Measurements from ENCODE around the gene CAMLG.
"Not testable (repeated sequence)": the region's sequence is repeated elsewhere in the genome, so short reads cannot be mapped to it uniquely, and the experiment has no call there.

The CAMLG gene

DNA sequence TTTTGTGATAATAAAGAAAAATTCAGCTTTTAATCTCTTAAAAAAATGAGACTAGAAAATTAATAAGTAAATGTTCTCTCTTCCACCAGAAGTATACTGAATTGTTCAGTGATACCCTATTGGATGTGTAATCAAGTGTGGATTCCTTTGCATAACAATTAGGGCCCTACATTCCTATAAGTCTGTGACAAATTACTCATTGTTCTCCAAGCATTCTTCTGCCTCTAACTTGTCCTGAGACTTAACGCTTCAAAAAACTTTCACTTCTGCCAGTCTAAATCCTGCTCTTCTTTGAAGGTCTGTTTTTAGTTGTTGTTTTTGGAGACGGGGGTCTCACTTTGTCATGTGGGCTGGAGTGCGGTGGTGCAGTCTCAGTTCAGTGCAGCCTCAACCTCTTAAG is 11.1 kb downstream of the CAMLG start:
- Mint-ChIP-seq H3K27ac (peak overlapping the region; percentile 83), H3K4me1 (peaks cover 7 to 8% of the 10 kb centered on the region in 2 donors), H3K4me3 (no peak overlapping the region), H3K9me3 (no peaks in the 10 kb centered on the region), H3K27me3 (no peaks in the 10 kb centered on the region), H3K36me3 (peaks cover 5 to 11% of the 10 kb centered on the region in 2 donors)
- ATAC-seq (replicated peaks) = peak; percentile 14 to 19
- DNase-seq = no peak

DNA sequence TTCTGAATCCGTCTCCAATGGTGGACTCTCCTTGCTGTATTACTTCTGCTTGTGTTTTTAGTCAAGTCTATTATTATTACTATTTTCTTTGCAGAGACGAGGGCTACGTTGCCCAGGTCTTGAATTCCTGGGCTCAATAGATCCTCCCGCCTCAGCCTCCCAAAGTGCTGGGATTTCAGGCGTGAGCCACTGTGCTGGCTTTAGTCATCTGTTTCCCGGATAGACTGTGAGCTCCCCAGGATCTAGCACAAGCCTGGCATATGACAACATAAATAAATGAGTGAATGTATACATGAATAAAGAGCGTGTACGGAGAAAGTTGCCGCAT is 19.8 kb downstream of the CAMLG start:
- no peak for DNase-seq
- Mint-ChIP-seq H3K27ac (peak overlapping the region; percentile 100), H3K4me3 (peak overlapping the region; percentile 100), H3K4me1 (peaks cover 21 to 40% of the 10 kb centered on the region in 2 donors), H3K27me3 (no peaks in the 10 kb centered on the region), H3K36me3 (peaks cover 9 to 11% of the 10 kb centered on the region in 2 donors), H3K9me3 (no peaks in the 10 kb centered on the region)
- no peak for ATAC-seq (replicated peaks)

DNA sequence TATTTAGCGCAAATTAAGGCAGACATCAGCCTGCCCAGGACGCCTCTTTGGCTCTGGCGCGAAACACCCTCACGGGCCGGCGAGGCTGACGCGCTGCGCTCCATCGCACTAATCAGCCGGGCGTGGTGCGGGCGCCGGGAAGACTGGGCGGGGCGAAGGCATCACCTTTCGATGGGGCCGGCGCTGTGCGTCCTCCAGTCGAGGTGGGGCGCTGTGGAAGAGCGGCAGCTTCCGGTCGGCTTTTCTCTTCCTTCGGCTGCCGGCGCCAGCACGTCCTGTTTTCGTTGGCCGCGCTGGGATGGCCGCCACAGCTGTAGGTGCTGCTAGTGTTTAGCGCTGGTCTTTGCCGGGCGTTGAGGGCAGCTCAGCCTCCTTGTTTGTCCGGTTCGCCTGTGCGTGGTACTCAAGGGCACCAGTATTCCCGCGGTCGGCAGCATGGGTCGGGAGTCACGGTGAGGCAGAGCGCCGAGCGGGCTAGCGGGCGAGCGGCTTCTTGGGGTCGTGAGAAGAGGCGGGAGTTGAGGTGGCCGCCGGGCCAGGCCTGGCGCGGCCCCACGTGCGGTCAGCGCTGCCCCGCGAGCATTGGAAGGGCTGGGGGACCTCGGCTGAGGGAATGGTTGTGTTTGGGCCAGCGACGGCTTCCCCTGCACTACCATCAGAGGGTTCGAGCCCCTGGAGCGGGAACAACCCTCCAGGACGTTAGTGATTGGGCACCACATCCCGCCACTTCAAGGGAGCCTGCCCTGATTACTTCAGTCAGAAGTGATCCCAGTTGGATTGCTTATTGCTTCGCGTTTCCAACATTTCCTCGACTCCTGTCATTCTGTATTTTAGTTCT is 20.4 kb downstream of the CAMLG start, which contains the start of gene DDX46:
TSS of gene DDX46 (plus strand) at position 276 of the 838 bp plus-strand sequence. CDS start at position 436, 160 bp downstream.
- peaks cover 9 to 12% of the 10 kb centered on the region in 2 donors for H3K36me3 Mint-ChIP-seq
- DNase-seq (peak; percentile 91), ATAC-seq (replicated peaks) (peak; percentile 96 to 98)
- H3K4me3 Mint-ChIP-seq = peak within 1 kb of the TSS; percentile 100
- peaks cover 23 to 40% of the 10 kb centered on the region in 2 donors for H3K4me1 Mint-ChIP-seq
- H3K27me3 Mint-ChIP-seq = no peaks in the 10 kb centered on the region
- peak within 1 kb of the TSS; percentile 100 for H3K27ac Mint-ChIP-seq
- no peaks in the 10 kb centered on the region for H3K9me3 Mint-ChIP-seq

DNA sequence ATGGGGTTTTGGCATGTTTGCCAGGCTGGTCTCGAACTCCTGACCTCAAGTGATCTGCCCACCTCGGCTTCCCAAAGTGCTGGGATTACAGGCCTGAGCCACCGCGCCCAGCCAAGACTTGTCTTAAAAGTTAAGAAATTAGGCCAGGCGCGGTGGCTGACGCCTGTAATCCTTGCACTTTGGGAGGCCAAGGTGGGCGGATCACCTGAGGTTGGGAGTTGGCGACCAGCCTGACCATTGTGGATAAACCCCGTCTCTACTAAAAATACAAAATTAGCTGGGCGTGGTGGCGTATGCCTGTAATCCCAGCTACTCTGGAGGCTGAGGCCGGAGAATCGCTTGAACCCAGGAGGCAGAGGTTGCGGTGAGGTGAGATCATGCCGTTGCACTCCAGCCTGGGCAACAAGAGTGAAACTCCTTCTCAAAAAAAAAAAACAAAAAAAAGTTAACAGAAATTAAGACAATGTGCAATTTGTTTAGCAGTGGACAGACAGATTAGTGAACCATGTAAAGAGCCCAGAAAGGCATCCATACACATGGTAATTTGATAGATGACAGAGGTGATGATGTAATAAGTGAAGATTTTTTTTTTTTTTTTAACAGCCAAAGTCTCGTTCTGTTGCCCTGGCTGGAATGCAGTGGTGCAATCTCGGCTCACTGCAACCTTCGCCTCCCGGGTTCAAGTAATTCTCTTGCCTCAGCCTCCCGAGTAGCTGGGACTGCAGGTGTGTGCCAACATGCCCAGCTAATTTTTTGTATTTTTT is 29.4 kb downstream of the CAMLG start:
- not testable (repeated sequence) for DNase-seq; H3K27me3 Mint-ChIP-seq; H3K9me3 Mint-ChIP-seq; H3K27ac Mint-ChIP-seq; ATAC-seq (replicated peaks); H3K4me3 Mint-ChIP-seq; H3K4me1 Mint-ChIP-seq
- H3K36me3 Mint-ChIP-seq = peaks cover 18 to 24% of the 10 kb centered on the region in 2 donors

DNA sequence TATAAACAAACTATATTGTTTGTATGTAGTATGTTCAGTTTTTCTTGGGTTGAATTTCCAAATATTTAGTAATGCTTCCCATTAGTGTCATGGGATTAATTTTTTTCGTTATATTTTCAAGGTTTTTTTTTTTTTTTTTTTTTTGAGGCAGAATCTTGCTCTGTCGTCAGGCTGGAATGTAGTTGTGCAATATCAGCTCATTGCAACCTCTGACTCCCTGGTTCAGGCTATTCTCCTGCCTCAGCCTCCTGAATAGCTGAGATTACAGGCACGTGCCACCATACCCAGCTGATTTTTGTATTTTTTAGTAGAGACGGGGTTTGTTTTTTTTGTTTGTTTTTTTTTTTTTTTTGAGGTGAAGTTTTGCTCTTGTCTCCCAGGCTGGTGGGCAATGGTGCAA is 30.9 kb downstream of the CAMLG start:
- H3K9me3 Mint-ChIP-seq = no peaks in the 10 kb centered on the region
- peaks cover 0 to 6% of the 10 kb centered on the region in 2 donors for H3K4me1 Mint-ChIP-seq
- no peak for DNase-seq
- H3K27ac Mint-ChIP-seq = no peak overlapping the region
- H3K4me3 Mint-ChIP-seq = no peak overlapping the region
- H3K36me3 Mint-ChIP-seq = peaks cover 22 to 25% of the 10 kb centered on the region in 2 donors
- no peaks in the 10 kb centered on the region for H3K27me3 Mint-ChIP-seq
- no peak for ATAC-seq (replicated peaks)

DNA sequence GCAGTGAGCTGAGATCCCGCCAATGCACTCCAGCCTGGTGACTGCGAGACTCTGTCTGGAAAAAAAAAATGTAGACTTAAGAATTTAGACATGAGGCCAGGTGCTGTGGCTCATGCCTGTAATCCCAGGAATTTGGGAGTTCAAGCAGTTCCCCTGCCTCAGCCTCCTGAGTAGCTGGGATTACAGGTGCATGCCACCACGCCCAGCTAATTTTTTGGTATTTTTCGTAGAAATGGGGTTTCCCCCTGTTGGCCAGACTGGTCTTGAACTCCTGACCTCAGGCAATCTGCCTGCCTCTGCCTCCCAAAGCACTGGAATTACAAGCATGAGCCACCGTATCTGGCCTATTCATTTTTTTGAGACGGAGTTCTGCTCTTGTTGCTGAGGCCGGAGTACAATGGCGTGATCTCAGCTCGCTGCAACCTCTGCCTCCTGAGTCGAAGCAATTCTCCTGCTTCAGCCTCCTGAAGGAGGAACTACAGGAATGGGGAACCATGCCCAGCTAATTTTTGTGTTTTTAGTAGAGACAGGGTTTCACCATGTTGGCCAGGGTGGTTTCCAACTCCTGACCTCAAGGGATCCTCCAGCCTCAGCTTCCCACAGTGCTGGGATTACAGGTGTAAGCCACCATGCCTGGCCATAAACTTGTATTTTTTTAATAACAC is 34.2 kb downstream of the CAMLG start:
- DNase-seq (no peak), ATAC-seq (replicated peaks) (no peak)
- Mint-ChIP-seq H3K36me3 (peaks cover 36 to 40% of the 10 kb centered on the region in 2 donors), H3K27ac (no peak overlapping the region), H3K4me1 (peaks cover 4 to 11% of the 10 kb centered on the region in 2 donors), H3K9me3 (no peaks in the 10 kb centered on the region), H3K27me3 (no peaks in the 10 kb centered on the region), H3K4me3 (no peak overlapping the region)

DNA sequence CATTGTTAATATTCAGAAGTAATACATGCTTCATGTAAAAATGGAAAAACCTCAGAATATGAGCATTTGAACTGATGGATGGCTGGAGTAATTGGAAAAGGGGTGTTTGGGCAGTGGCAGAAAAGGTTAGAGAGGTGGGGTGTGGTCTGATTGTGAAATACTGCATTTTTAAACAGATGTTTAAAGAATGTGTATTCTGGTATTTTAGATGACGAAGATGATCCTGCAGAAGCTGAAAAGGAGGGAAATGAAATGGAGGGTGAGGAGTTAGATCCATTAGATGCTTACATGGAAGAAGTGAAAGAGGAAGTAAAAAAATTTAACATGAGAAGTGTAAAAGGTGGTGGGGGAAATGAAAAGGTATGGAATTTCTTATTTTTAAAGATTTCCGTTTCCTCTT is 39.0 kb downstream of the CAMLG start:
- Mint-ChIP-seq H3K4me1 (peaks cover 4 to 14% of the 10 kb centered on the region in 2 donors), H3K27ac (no peak overlapping the region), H3K36me3 (peaks cover 37 to 44% of the 10 kb centered on the region in 2 donors), H3K27me3 (no peaks in the 10 kb centered on the region), H3K4me3 (no peak overlapping the region), H3K9me3 (no peaks in the 10 kb centered on the region)
- ATAC-seq (replicated peaks) (no peak), DNase-seq (no peak)

DNA sequence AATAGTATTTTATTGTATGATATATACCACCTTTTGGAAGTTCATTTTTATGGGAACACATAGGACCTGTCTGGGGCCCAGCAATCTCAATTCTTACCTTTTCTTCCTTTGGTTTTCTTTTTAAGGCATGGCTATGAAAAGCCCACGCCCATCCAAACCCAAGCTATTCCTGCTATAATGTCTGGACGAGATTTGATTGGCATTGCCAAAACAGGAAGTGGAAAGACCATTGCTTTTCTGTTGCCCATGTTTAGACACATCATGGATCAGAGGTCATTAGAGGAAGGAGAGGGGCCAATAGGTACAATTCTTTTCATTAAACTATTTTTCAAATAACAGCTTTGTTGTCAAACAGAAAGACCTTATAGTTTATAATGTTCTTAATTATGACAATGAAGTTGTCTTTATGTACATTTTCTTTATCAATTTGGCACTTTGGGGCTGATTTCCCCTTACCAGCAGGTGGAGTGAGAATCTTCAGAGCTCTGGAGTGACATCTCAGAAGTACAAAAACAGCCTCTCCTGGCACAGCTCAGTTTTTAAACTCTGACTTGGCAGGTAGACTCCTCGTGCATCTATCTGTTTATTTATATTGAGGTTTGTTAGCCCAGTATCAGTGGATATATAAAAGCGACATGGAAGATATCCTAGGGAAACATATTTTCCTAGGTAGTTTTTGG is 46.0 kb downstream of the CAMLG start:
- no peaks in the 10 kb centered on the region for H3K27me3 Mint-ChIP-seq
- peaks cover 29 to 44% of the 10 kb centered on the region in 2 donors for H3K36me3 Mint-ChIP-seq
- DNase-seq (no peak), ATAC-seq (replicated peaks) (no peak)
- H3K4me3 Mint-ChIP-seq = no peak overlapping the region
- H3K4me1 Mint-ChIP-seq = no peaks in the 10 kb centered on the region
- H3K9me3 Mint-ChIP-seq = no peaks in the 10 kb centered on the region
- peak overlapping the region; percentile 20 for H3K27ac Mint-ChIP-seq

DNA sequence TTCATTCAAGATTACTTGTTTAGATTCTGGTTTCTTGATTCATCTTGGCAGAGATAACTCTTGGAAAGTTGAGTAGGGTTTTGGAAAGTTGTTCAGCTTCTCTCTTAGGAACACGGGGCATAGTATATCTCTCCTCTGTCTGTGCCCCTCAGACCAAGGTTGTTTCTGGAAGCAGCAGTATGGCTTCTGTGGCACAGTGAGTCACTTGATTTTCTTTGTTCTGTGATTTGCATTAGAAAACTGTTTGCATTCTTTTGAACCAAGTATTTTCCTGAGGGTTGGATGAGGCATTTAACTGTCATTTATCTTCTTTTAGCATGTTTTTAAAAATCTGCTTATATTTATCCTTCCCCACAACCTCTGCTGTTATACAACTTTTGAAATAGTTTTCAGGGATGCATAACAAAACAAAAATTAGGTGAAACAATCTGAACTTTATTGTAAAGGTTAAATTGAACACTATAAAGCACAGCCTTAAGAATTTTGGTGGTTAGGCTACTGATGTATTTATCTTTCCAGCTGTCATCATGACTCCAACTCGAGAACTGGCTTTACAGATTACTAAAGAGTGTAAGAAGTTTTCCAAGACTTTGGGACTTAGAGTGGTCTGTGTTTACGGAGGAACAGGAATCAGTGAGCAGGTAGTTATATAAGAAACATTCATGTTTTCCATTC is 46.7 kb downstream of the CAMLG start:
- peaks cover 32 to 43% of the 10 kb centered on the region in 2 donors for H3K36me3 Mint-ChIP-seq
- H3K27me3 Mint-ChIP-seq = no peaks in the 10 kb centered on the region
- no peak overlapping the region for H3K27ac Mint-ChIP-seq
- H3K4me3 Mint-ChIP-seq = no peak overlapping the region
- no peak for ATAC-seq (replicated peaks)
- DNase-seq = no peak
- no peaks in the 10 kb centered on the region for H3K9me3 Mint-ChIP-seq
- H3K4me1 Mint-ChIP-seq = no peaks in the 10 kb centered on the region

DNA sequence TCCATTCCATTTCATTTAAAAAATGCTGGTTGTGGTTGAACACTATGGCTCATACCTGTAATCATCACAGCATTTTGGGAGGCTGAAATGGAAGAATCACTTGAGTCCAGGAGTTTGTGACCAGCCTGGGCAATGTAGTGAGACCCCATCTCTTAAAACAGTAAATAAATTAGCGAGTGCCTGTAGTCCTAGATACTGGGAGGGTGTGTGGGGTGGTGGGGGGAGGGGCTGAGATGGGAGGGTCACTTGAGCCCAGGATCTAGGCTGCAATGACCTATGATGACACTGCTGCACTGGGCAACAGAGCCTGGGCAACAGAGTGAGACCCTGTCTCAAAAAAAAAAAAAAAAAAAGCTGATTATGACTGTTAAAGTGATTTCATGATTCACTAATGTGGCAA is 49.3 kb downstream of the CAMLG start:
- ATAC-seq (replicated peaks) = no peak
- Mint-ChIP-seq H3K27me3 (no peaks in the 10 kb centered on the region), H3K9me3 (no peaks in the 10 kb centered on the region), H3K36me3 (peaks cover 37 to 44% of the 10 kb centered on the region in 2 donors), H3K4me3 (no peak overlapping the region), H3K4me1 (no peaks in the 10 kb centered on the region), H3K27ac (no peak overlapping the region)
- no peak for DNase-seq

DNA sequence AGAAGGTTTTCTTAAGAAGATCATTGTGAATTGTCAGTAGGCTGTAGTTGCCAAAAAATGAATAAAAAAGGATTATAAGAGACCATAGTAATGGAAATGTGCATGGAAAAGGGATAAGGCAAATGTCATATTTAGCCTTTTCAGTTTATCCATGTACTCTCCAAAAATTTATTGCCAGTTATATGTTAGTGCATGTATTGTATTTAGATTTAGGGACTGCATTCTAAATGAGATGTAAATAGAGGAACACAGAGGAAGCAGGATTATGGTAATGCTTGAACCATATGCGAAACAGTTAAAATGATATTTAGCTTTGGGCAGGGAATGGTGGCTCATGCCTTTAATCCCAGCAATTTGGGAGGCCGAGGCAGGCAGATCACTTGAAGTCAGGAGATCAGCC is 53.2 kb downstream of the CAMLG start:
- Mint-ChIP-seq H3K27ac (no peak overlapping the region), H3K9me3 (no peaks in the 10 kb centered on the region), H3K36me3 (peaks cover 35 to 38% of the 10 kb centered on the region in 2 donors), H3K4me1 (no peaks in the 10 kb centered on the region), H3K4me3 (no peak overlapping the region), H3K27me3 (no peaks in the 10 kb centered on the region)
- ATAC-seq (replicated peaks) (no peak), DNase-seq (no peak)

DNA sequence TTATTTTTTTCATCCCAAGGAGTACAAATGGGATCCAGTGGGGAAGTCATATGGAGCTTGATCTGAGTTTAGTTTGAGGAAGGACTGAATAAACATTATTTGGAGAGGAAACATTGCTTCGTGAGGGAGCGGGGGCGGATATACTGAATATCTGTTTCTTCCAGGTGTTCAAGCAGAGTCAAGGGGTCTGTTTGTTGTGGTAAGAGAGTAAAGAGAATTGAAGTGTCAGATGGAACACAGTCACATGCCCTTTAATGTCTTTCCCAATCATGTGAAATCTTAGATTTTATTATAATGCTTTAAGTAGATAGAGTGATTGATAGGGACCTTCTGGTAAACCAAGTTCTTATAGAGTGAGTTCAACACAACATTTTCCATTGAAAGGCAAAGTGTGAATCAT is 53.9 kb downstream of the CAMLG start:
- Mint-ChIP-seq H3K4me1 (no peaks in the 10 kb centered on the region), H3K27ac (no peak overlapping the region), H3K36me3 (peaks cover 29 to 34% of the 10 kb centered on the region in 2 donors), H3K4me3 (no peak overlapping the region), H3K27me3 (no peaks in the 10 kb centered on the region), H3K9me3 (no peaks in the 10 kb centered on the region)
- ATAC-seq (replicated peaks) (no peak), DNase-seq (no peak)

DNA sequence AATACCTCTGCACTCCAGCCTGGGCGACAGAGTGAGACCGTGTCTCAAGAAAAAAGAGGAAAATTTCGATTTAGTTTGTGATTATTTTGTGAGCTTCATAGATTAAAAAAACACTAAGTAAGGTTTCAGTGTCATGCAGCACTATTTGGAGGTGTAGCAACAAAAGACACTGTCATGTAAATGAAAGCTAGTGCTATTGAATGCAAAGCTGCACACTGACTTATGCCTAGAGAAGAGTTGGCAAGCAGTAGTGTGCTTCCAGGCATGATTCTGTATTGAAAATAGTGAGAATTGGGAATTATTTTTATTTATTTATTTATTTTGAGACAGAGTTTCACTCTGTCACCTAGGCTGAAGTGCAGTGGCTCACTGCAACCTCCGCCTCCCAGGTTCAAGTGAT is 54.8 kb downstream of the CAMLG start:
- ATAC-seq (replicated peaks) = no peak
- Mint-ChIP-seq H3K27me3 (no peaks in the 10 kb centered on the region), H3K27ac (no peak overlapping the region), H3K9me3 (no peaks in the 10 kb centered on the region), H3K4me3 (no peak overlapping the region), H3K4me1 (no peaks in the 10 kb centered on the region), H3K36me3 (peaks cover 31 to 41% of the 10 kb centered on the region in 2 donors)
- DNase-seq = no peak
